CD4-positive, alpha-beta T cell (primary cell): ENCODE results near the gene RGS9. TPM values are rescaled to one million over a fixed set of nuclear protein-coding genes. Genes with fewer than 3 reads are reported as not detected.

ENCODE experiments used
- ATAC-seq: fragments of 200-7000 bp; cut with Tn5 transposase; one replicate; pipeline ENCODE4 v1.10.0; 2022; ENCODE audit warnings: mild to moderate bottlenecking; ENCODE audit not compliant: poor library complexity
- CTCF ChIA-PET: fragments of 350-600 bp; sonication (Branson Sonifier 250); formaldehyde crosslinking; loops from one replicate; lab custom pipeline; 2021; ENCODE audit warnings: antibody characterized with exemption, inconsistent platforms; lab: Charles Lee
- POLR2A ChIA-PET: fragments of 350-600 bp; sonication (Branson Sonifier 250); formaldehyde crosslinking; loops from one replicate; lab custom pipeline; 2021; ENCODE audit warnings: antibody characterized with exemption, inconsistent platforms; lab: Charles Lee
- DNase-seq, 14 experiments: peaks; one replicate each; pipeline ENCODE4 v3.0.0-alpha.2; 2013 to 2020; ENCODE audit warnings: mixed read lengths in 2 of 14
- H3K27ac ChIP-seq, 2 donors: one replicate each; pipeline versions ENCODE4 v1.5.1 to v1.7.0; 2013; ENCODE audit warnings: low read length in 2 of 2, low read depth in 1 of 2, mild to moderate bottlenecking in 1 of 2
- H3K27me3 ChIP-seq, 2 experiments: 1 replicate in 1 of 2; 2 replicates in 1 of 2; pipeline versions ENCODE4 v1.6.1 to v1.7.0; 2013; ENCODE audit warnings: low read length in 2 of 2, control low read depth in 1 of 2, mild to moderate bottlenecking in 1 of 2, moderate library complexity in 1 of 2; ENCODE audit not compliant: insufficient read depth in 2 of 2, control insufficient read depth in 1 of 2
- H3K36me3 ChIP-seq: one replicate; pipeline ENCODE4 v1.6.1; 2013; ENCODE audit warnings: low read length, control low read depth; ENCODE audit not compliant: insufficient read depth
- H3K4me1 ChIP-seq: one replicate; pipeline ENCODE4 v1.6.1; 2013; ENCODE audit warnings: low read length, control low read depth; ENCODE audit not compliant: insufficient read depth
- H3K4me3 ChIP-seq: one replicate; pipeline ENCODE4 v1.5.1; 2013; ENCODE audit warnings: mild to moderate bottlenecking, low read length, moderate library complexity
- H3K9me3 ChIP-seq, 2 experiments: 1 replicate in 1 of 2; 2 replicates in 1 of 2; pipeline versions ENCODE4 v1.6.1 to v1.7.0; 2013; ENCODE audit warnings: low read length in 2 of 2, mild to moderate bottlenecking in 2 of 2, control low read depth in 1 of 2, moderate library complexity in 1 of 2; ENCODE audit not compliant: control insufficient read depth in 1 of 2, insufficient read depth in 1 of 2
- H3K27ac Mint-ChIP-seq: one replicate; pipeline ENCODE4 v1.8.0; 2020; ENCODE audit warnings: mixed read lengths
- H3K27me3 Mint-ChIP-seq: one replicate; pipeline ENCODE4 v1.8.0; 2021; ENCODE audit warnings: mixed read lengths
- H3K36me3 Mint-ChIP-seq: one replicate; pipeline ENCODE4 v1.8.0; 2021; ENCODE audit warnings: low read depth, mixed read lengths
- H3K4me1 Mint-ChIP-seq: one replicate; pipeline ENCODE4 v1.8.0; 2021; ENCODE audit warnings: low read depth, mixed read lengths
- H3K4me3 Mint-ChIP-seq: one replicate; pipeline ENCODE4 v1.8.0; 2020; ENCODE audit warnings: mild to moderate bottlenecking, mixed read lengths
- H3K9me3 Mint-ChIP-seq: one replicate; pipeline ENCODE4 v1.8.0; 2020; ENCODE audit warnings: mixed read lengths
- CTCF ChIP-seq: fragments of 200-600 bp; IDR thresholded peaks from one replicate; pipeline ENCODE4 v1.8.0; 2022; ENCODE audit warnings: antibody characterized with exemption, mild to moderate bottlenecking
- intact Hi-C, 2 experiments: fragments of 100-400 bp; cut with DNase I in 1 of 2; cut with micrococcal nuclease in 1 of 2; formaldehyde crosslinking; loops; one replicate each; pipeline versions ENCODE4 v1.15.1 to v1.9.0; 2023 to 2025; cut with DNase I, micrococcal nuclease
- total RNA-seq, 174 experiments: library from RNA in 2 of 174; stranded (reverse) in 2 of 174; gene quantifications; one replicate each; pipeline ENCODE4 v1.2.3 and lab custom pipeline; 2021 to 2026

Gene RGS9
- total RNA-seq, 2 experiments from 2014 or later: 0.60 to 0.73 TPM

GRCh38 chr17:65228287-65228686 lies 91.1 kb downstream of the RGS9 start:
- Histone ChIP-seq H3K27me3 (no peaks in the 10 kb centered on the region), H3K4me3 (no peak overlapping the region), H3K9me3 (no peaks in the 10 kb centered on the region), H3K27ac (no peak overlapping the region), H3K36me3 (no peaks in the 10 kb centered on the region), H3K4me1 (peaks cover 29% of the 10 kb centered on the region)
- H3K9me3 Mint-ChIP-seq: no peaks in the 10 kb centered on the region
- ChIA-PET POLR2A (no interaction called here), CTCF (interaction anchor here (1.1 kb wide), 1 partner anchor 91 kb away, joined by 3 read pairs; the partner anchor contains the start of gene RGS9)
- H3K4me3 Mint-ChIP-seq: no peak overlapping the region
- DNase-seq (no peak), ATAC-seq (no peak)
- intact Hi-C loops: no loop called here
- H3K36me3 Mint-ChIP-seq: no peaks in the 10 kb centered on the region
- no peak for TF ChIP-seq CTCF
- H3K27me3 Mint-ChIP-seq: no peaks in the 10 kb centered on the region
- no peak overlapping the region for H3K27ac Mint-ChIP-seq
- H3K4me1 Mint-ChIP-seq: peaks cover 19% of the 10 kb centered on the region

- no peaks in the 10 kb centered on the region for H3K9me3 Mint-ChIP-seq
- H3K27me3 Mint-ChIP-seq: no peaks in the 10 kb centered on the region
- ATAC-seq: peak; percentile 71
- H3K4me1 Mint-ChIP-seq: peaks cover 19% of the 10 kb centered on the region
- intact Hi-C loops: no loop called here
- ChIA-PET CTCF (interaction anchor here (1.1 to 1.6 kb wide), 2 partner anchors 92 to 937 kb away, joined by 3 read pairs; partner anchors contain the start of gene RGS9), POLR2A (no interaction called here)
- peak overlapping the region; percentile 51 for H3K4me3 Mint-ChIP-seq
- H3K36me3 ChIP-seq: no peaks in the 10 kb centered on the region
- H3K4me3 ChIP-seq: peak overlapping the region; percentile 6
- peaks cover 29% of the 10 kb centered on the region for H3K4me1 ChIP-seq
- no peaks in the 10 kb centered on the region for H3K36me3 Mint-ChIP-seq
- H3K9me3 ChIP-seq: no peaks in the 10 kb centered on the region
- no peaks in the 10 kb centered on the region for H3K27me3 ChIP-seq
- no peak for TF ChIP-seq CTCF
- peak in 9 of 14 experiments; percentile 4 to 71 (median 24) for DNase-seq
- H3K27ac ChIP-seq: no peak overlapping the region
- H3K27ac Mint-ChIP-seq: no peak overlapping the region
Measured at GRCh38 chr17:65228734-65229620, 91.8 kb downstream of the RGS9 start.

GRCh38 chr17:65229621-65229995 lies 92.4 kb downstream of the RGS9 start:
- POLR2A ChIA-PET: no interaction called here
- Histone ChIP-seq H3K4me3 (no peak overlapping the region), H3K27me3 (no peaks in the 10 kb centered on the region), H3K27ac (no peak overlapping the region), H3K36me3 (no peaks in the 10 kb centered on the region), H3K4me1 (peaks cover 29% of the 10 kb centered on the region), H3K9me3 (no peaks in the 10 kb centered on the region)
- no peak for ATAC-seq
- TF ChIP-seq CTCF: no peak
- Mint-ChIP-seq H3K4me1 (peaks cover 19% of the 10 kb centered on the region), H3K9me3 (no peaks in the 10 kb centered on the region), H3K27ac (no peak overlapping the region), H3K36me3 (no peaks in the 10 kb centered on the region), H3K27me3 (no peaks in the 10 kb centered on the region), H3K4me3 (no peak overlapping the region)
- CTCF ChIA-PET: interaction anchor here (1.6 kb wide), 1 partner anchor 936 kb away, joined by 3 read pairs; no protein-coding TSS in a partner anchor
- intact Hi-C loops: no loop called here
- DNase-seq: peak in 1 of 14 experiments; percentile 18
